ENCODE measurements around the gene SSBP3.

DNA sequence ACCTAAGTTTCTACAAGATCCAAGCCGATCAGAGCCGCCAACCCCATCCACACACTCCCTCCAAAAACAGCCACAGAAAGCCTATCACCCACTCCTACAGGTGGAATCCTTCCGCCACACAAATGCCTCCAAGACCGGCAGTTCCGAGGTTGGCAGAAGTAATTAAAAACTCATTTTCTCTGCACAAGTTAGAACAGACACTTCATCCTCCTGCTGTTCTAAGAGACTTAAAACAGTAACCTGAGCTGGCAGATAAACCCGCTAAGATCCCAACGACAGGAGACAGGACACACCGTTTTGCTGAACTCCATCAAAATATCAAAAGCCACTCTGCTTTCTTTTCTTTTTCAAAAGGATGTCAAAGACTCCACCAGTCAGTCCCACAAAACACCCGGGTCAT lies 2.8 kb downstream of the SSBP3 start:
- TF ChIP-seq, protein P1, sequence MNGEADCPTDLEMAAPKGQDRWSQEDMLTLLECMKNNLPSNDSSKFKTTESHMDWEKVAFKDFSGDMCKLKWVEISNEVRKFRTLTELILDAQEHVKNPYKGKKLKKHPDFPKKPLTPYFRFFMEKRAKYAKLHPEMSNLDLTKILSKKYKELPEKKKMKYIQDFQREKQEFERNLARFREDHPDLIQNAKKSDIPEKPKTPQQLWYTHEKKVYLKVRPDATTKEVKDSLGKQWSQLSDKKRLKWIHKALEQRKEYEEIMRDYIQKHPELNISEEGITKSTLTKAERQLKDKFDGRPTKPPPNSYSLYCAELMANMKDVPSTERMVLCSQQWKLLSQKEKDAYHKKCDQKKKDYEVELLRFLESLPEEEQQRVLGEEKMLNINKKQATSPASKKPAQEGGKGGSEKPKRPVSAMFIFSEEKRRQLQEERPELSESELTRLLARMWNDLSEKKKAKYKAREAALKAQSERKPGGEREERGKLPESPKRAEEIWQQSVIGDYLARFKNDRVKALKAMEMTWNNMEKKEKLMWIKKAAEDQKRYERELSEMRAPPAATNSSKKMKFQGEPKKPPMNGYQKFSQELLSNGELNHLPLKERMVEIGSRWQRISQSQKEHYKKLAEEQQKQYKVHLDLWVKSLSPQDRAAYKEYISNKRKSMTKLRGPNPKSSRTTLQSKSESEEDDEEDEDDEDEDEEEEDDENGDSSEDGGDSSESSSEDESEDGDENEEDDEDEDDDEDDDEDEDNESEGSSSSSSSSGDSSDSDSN (IDR thresholded peaks at IDR 0.05; ENCODE audit: borderline replicate concordance in 1 of 2, low read depth in 2 of 2, low read length in 2 of 2) = no peak
- TF ChIP-seq FOXP1 (CRISPR knock-in tag; IDR thresholded peaks at IDR 0.05) = no peak
- no peak for TF ChIP-seq TEAD4 (IDR thresholded peaks at IDR 0.05; ENCODE audit: low read length)
- no peak for TF ChIP-seq TEAD4 (CRISPR knock-in tag; IDR thresholded peaks at IDR 0.05; ENCODE audit: borderline replicate concordance)
- no peak for TF ChIP-seq YY1 (IDR thresholded peaks at IDR 0.05; ENCODE audit: borderline replicate concordance in 1 of 3, control insufficient read depth in 1 of 3, extremely low read depth in 1 of 3, insufficient read depth in 3 of 3, insufficient read length in 1 of 3, insufficient replicate concordance in 2 of 3, low read depth in 1 of 3, low read length in 2 of 3)
- TF ChIP-seq, protein P2, sequence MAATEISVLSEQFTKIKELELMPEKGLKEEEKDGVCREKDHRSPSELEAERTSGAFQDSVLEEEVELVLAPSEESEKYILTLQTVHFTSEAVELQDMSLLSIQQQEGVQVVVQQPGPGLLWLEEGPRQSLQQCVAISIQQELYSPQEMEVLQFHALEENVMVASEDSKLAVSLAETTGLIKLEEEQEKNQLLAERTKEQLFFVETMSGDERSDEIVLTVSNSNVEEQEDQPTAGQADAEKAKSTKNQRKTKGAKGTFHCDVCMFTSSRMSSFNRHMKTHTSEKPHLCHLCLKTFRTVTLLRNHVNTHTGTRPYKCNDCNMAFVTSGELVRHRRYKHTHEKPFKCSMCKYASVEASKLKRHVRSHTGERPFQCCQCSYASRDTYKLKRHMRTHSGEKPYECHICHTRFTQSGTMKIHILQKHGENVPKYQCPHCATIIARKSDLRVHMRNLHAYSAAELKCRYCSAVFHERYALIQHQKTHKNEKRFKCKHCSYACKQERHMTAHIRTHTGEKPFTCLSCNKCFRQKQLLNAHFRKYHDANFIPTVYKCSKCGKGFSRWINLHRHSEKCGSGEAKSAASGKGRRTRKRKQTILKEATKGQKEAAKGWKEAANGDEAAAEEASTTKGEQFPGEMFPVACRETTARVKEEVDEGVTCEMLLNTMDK (IDR thresholded peaks at IDR 0.05; ENCODE audit: borderline replicate concordance, insufficient read depth, low read depth, low read length, poor library complexity, severe bottlenecking) = no peak
